Astrocyte (in vitro differentiated cells and primary cell): ENCODE measurements around the gene C1QTNF9. TPM values are rescaled to one million over a fixed set of nuclear protein-coding genes. Genes with fewer than 3 reads are reported as not detected.

Experiments used
- total RNA-seq: library from RNA; stranded (reverse); gene quantifications from 2 replicates; pipeline ENCODE4 v1.2.1, GENCODE V29; 2021

The C1QTNF9 gene
- total RNA-seq, 1 donor from 2014 or later = not detected

Other genes with a start within 250 kb of the C1QTNF9 start
- gene SPATA13, start 148.9 kb upstream of the C1QTNF9 start, total RNA-seq = 6.2 and 6.7 TPM in 2 replicates
- 55.7 and 59.1 TPM in 2 replicates for gene PARP4, start 203.2 kb downstream of the C1QTNF9 start, total RNA-seq